ENCODE measurements around the gene SH3GL3. TPM values are rescaled to one million over a fixed set of nuclear protein-coding genes. Genes with fewer than 3 reads are reported as not detected.

SH3GL3 gene
- total and polyA plus RNA-seq, 2 of the 8 experiments (the other 6 are each of a cell fraction or from before 2014, with no cell fraction given): 14.1 to 19.1 TPM

DNA sequence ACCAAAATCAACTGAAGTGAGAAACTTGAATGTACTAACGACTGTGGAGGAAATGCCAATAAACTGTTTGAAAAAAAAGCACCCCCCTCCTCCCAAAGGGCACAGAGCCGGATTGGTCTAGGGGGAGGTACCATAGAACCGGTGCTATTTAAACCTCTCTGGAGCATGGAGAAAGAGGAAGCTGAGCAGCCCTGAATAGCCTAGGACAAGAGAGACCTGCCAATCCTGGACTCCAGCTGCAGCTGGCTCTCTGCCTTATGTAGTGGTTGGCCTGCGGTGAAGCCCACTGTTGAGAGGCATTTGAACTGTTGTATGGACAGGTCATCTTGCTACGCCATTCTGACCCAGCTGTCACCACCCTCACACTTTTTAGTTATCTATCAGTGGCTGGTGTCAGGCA lies 1.5 kb upstream of the SH3GL3 start:
- no peak overlapping the region for H2BK120ac ChIP-seq (replicated peaks; ENCODE audit: low read depth, low read length)
- POLR2A ChIA-PET (ENCODE audit: partially characterized antibody): interaction anchor here (1.4 kb wide), 1 partner anchor 53 kb away, joined by 3 read pairs; no protein-coding TSS in a partner anchor
- no peak overlapping the region for H4K5ac ChIP-seq (ENCODE audit: insufficient read length, low read depth, low read length)
- no peak overlapping the region for H2BK20ac ChIP-seq (ENCODE audit: low read length)
- H3K79me1 ChIP-seq (ENCODE audit: low read depth, low read length): no peaks in the 10 kb centered on the region
- no peaks in the 10 kb centered on the region for H3K9me3 ChIP-seq (ENCODE audit: insufficient read depth in 2 of 2, low read depth in 1 of 2, low read length in 1 of 2)
- no peak overlapping the region for H3K4me3 ChIP-seq (ENCODE audit: extremely low read depth in 1 of 4, insufficient read depth in 2 of 4, low read depth in 3 of 4, low read length in 4 of 4)
- no peak overlapping the region for H3K4me2 ChIP-seq (ENCODE audit: insufficient read depth in 1 of 2, low read depth in 2 of 2, low read length in 2 of 2)
- CTCF ChIA-PET (ENCODE audit: partially characterized antibody): interaction anchor here (1.0 to 9.0 kb wide), 14 partner anchors 16 to 202 kb away, joined by 3 to 168 read pairs (median 8); no protein-coding TSS in a partner anchor
- no peak overlapping the region for H3K18ac ChIP-seq (ENCODE audit: extremely low read depth, low read length)
- H4K91ac ChIP-seq (replicated peaks; ENCODE audit: insufficient read length, low read length): no peak overlapping the region
- FAIRE-seq: no peak
- H3K23ac ChIP-seq (ENCODE audit: insufficient read length): no peak overlapping the region
- H3K27me3 ChIP-seq (replicated peaks in 1 of 4; ENCODE audit: control insufficient read depth in 3 of 4, extremely low read depth in 1 of 4, insufficient read depth in 3 of 4, low read length in 3 of 4): peaks cover 0 to 11% (median 7%) of the 10 kb centered on the region in 4 experiments; a peak in 5 of 7 replicates
- peaks cover 0 to 9% (median 4%) of the 10 kb centered on the region in 4 experiments; a peak in 4 of 7 replicates for H3K4me1 ChIP-seq (replicated peaks in 1 of 4; ENCODE audit: control insufficient read depth in 3 of 4, insufficient read depth in 4 of 4, low read length in 3 of 4)
- no peak overlapping the region for H3K9ac ChIP-seq (replicated peaks in 1 of 4; ENCODE audit: extremely low read depth in 1 of 4, low read depth in 3 of 4, low read length in 3 of 4)
- no peak overlapping the region for H2BK5ac ChIP-seq (ENCODE audit: low read depth, low read length)
- H4K8ac ChIP-seq (ENCODE audit: extremely low read depth, insufficient read depth, low read length): no peak overlapping the region; the same call in 1 of the 2 replicates
- no peak overlapping the region for H2AFZ ChIP-seq (ENCODE audit: low read length)
- WGBS, 2 experiments (ENCODE audit: extremely low coverage in 1 of 2, insufficient coverage in 1 of 2, insufficient read length in 1 of 2, insufficient replicate concordance in 2 of 2, low coverage in 1 of 2, low lambda C conversion rate in 2 of 2, missing lambda C conversion rate in 1 of 2): 82% methylated on average over 5 of the region's 5 CpGs; no CpG with 5 or more reads in 1 of the 2 experiments
- H3K56ac ChIP-seq (replicated peaks; ENCODE audit: insufficient read length, low read depth, low read length): no peak overlapping the region
- no peak for DNase-seq (ENCODE audit: low read depth in 1 of 2, low spot score in 2 of 2)
- no peak overlapping the region for H3K14ac ChIP-seq (ENCODE audit: insufficient read length)
- peaks cover 0 to 9% of the 10 kb centered on the region in 2 experiments for H4K20me1 ChIP-seq (replicated peaks in 1 of 2; ENCODE audit: control insufficient read depth in 1 of 2, insufficient read depth in 2 of 2, low read length in 2 of 2)
- no peaks in the 10 kb centered on the region for H3K36me3 ChIP-seq (ENCODE audit: control insufficient read depth in 2 of 4, insufficient read depth in 4 of 4, low read length in 3 of 4)
- no peak overlapping the region for H2BK12ac ChIP-seq (ENCODE audit: low read depth, low read length)
- H2AK5ac ChIP-seq (ENCODE audit: low read depth, low read length): no peak overlapping the region
- peaks cover 13% of the 10 kb centered on the region for H3K23me2 ChIP-seq (ENCODE audit: low read depth, low read length)
- peaks cover 0 to 21% of the 10 kb centered on the region in 2 experiments; a peak in 2 of 4 replicates for H3K79me2 ChIP-seq (ENCODE audit: control insufficient read depth in 1 of 2, insufficient read depth in 2 of 2, low read length in 2 of 2)
- H3K27ac ChIP-seq (ENCODE audit: low read depth, low read length): no peak overlapping the region
- H3K4ac ChIP-seq (replicated peaks; ENCODE audit: insufficient read length, low read depth, low read length): no peak overlapping the region
- H2BK15ac ChIP-seq (ENCODE audit: low read length): no peak overlapping the region
- no peak for TF ChIP-seq RNF2 (IDR thresholded peaks at IDR 0.05; ENCODE audit: borderline replicate concordance, low read depth, low read length, missing control alignments, poor library complexity, severe bottlenecking)
- TF ChIP-seq GABPA (IDR thresholded peaks at IDR 0.05; ENCODE audit: borderline replicate concordance, insufficient read depth, low read length): no peak
- TF ChIP-seq NANOG (IDR thresholded peaks at IDR 0.05; ENCODE audit: insufficient read depth, low read depth, low read length, poor library complexity, severe bottlenecking): no peak
- no peak for TF ChIP-seq CTBP2 (IDR thresholded peaks at IDR 0.05; ENCODE audit: borderline replicate concordance, insufficient read depth, insufficient read length, low read length)
- TF ChIP-seq RXRA (IDR thresholded peaks at IDR 0.05; ENCODE audit: insufficient read depth, low read depth, low read length): no peak
- no peak for TF ChIP-seq RAD21 (IDR thresholded peaks at IDR 0.05 in 1 of 2, conservative IDR thresholded peaks at IDR 0.05 in 1 of 2; ENCODE audit: low read depth in 2 of 2, low read length in 2 of 2)
- no peak for TF ChIP-seq TAF7 (optimal IDR thresholded peaks at IDR 0.05; ENCODE audit: borderline replicate concordance, low read depth, low read length)
- TF ChIP-seq GTF2F1 (IDR thresholded peaks at IDR 0.05; ENCODE audit: borderline replicate concordance, low read depth, low read length): no peak
- no peak for TF ChIP-seq BRCA1 (IDR thresholded peaks at IDR 0.05; ENCODE audit: low read depth, low read length)
- no peak for TF ChIP-seq TBP (IDR thresholded peaks at IDR 0.05; ENCODE audit: low read depth, low read length)
- no peak for TF ChIP-seq SP2 (IDR thresholded peaks at IDR 0.05; ENCODE audit: low read length)

All from H1 (cell line).